ENCODE measurements around the gene MPI. TPM values are rescaled to one million over a fixed set of nuclear protein-coding genes. Genes with fewer than 3 reads are reported as not detected.

Gene MPI
- total and polyA plus RNA-seq, 2 donors (not counting 1 experiment from before 2014, with no cell fraction given): 50.7 to 65.0 TPM

DNA sequence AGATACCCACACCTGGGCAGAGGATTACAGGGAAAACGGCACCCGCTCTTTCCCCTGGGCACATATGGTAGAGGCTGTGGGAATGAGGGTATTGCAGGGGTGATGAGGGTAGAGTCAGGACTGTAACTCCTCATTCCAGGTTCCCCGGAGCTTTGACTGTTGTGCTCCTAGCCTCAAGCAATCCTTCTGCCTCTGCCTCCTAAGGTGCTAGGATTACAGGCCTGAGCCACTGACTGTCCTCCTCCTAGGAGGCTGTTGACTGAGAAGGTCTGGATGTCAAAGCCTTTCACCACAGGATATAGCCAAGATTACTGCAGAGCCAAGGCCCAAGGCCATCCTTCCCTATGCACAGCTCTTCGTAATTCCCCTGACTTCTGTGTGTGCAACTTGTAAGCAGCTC is 1.1 kb upstream of the MPI start:
- Histone ChIP-seq H2AFZ (ENCODE audit: low read length) (no peak overlapping the region), H3K9ac (ENCODE audit: insufficient read depth, low read length) (no peak overlapping the region), H3K4me3 (replicated peaks in 1 of 4; ENCODE audit: control extremely low read depth in 1 of 4, insufficient read depth in 1 of 4, low read depth in 3 of 4, low read length in 4 of 4) (no peak overlapping the region), H3K9me3 (ENCODE audit: control insufficient read depth, insufficient read depth, low read depth, low read length) (no peaks in the 10 kb centered on the region), H3K27me3 (ENCODE audit: control insufficient read depth, insufficient read depth, low read length) (no peaks in the 10 kb centered on the region), H3K4me2 (ENCODE audit: extremely low read depth, insufficient read depth, low read length) (no peak overlapping the region), H4K20me1 (ENCODE audit: control insufficient read depth, extremely low read depth, insufficient read depth, low read length) (no peaks in the 10 kb centered on the region), H3K27ac (ENCODE audit: insufficient read depth, low read length) (no peak overlapping the region), H3K79me2 (ENCODE audit: control insufficient read depth, insufficient read depth, low read length) (peaks cover 4% of the 10 kb centered on the region), H3K4me1 (ENCODE audit: control insufficient read depth, extremely low read depth, insufficient read depth, low read length) (peaks cover 4% of the 10 kb centered on the region), H3K36me3 (ENCODE audit: control insufficient read depth, insufficient read depth, low read length) (peaks cover 9% of the 10 kb centered on the region)
- TF ChIP-seq, protein P1, sequence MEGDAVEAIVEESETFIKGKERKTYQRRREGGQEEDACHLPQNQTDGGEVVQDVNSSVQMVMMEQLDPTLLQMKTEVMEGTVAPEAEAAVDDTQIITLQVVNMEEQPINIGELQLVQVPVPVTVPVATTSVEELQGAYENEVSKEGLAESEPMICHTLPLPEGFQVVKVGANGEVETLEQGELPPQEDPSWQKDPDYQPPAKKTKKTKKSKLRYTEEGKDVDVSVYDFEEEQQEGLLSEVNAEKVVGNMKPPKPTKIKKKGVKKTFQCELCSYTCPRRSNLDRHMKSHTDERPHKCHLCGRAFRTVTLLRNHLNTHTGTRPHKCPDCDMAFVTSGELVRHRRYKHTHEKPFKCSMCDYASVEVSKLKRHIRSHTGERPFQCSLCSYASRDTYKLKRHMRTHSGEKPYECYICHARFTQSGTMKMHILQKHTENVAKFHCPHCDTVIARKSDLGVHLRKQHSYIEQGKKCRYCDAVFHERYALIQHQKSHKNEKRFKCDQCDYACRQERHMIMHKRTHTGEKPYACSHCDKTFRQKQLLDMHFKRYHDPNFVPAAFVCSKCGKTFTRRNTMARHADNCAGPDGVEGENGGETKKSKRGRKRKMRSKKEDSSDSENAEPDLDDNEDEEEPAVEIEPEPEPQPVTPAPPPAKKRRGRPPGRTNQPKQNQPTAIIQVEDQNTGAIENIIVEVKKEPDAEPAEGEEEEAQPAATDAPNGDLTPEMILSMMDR (conservative IDR thresholded peaks at IDR 0.05 in 1 of 2, IDR thresholded peaks at IDR 0.05 in 1 of 2; ENCODE audit: low read depth in 1 of 2, low read length in 2 of 2): no peak
- no peak for TF ChIP-seq EZH2 (IDR thresholded peaks at IDR 0.05; ENCODE audit: low read length, missing control alignments)
- DNase-seq (ENCODE audit: low read depth in 2 of 2): no peak

DNA sequence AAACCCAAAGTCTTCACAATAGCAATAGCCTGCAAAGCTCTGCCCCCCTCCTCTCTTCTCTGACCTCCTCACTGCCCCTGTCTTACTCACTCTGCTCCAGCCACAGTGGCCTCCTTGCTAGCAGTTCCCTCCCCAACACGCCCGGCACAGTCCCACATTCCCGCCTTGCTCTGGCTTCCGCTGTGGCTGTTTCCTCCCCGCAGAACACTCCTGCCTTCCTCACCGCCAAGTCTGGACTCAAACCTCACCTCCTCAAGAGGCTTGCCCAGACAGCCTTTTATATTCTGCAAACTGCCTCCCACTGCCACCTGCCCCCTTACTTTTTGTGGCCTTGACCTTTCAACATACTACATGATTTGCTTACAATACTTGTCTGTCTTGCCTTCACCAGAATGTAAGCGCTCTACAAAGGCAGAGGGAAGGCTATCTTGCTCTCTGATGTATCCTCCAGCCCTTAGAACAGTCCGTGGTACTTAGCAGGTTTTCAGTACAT is 406 bp upstream of the MPI start:
- Histone ChIP-seq H3K9me3 (ENCODE audit: control insufficient read depth, insufficient read depth, low read depth, low read length) (no peaks in the 10 kb centered on the region), H3K4me2 (ENCODE audit: extremely low read depth, insufficient read depth, low read length) (peak overlapping the region; percentile 97), H3K27me3 (ENCODE audit: control insufficient read depth, insufficient read depth, low read length) (no peaks in the 10 kb centered on the region), H3K27ac (ENCODE audit: insufficient read depth, low read length) (peak overlapping the region; percentile 63), H3K4me1 (ENCODE audit: control insufficient read depth, extremely low read depth, insufficient read depth, low read length) (peaks cover 4% of the 10 kb centered on the region), H2AFZ (ENCODE audit: low read length) (peak overlapping the region; percentile 99), H3K9ac (ENCODE audit: insufficient read depth, low read length) (no peak overlapping the region), H3K79me2 (ENCODE audit: control insufficient read depth, insufficient read depth, low read length) (peaks cover 4% of the 10 kb centered on the region), H4K20me1 (ENCODE audit: control insufficient read depth, extremely low read depth, insufficient read depth, low read length) (no peaks in the 10 kb centered on the region), H3K36me3 (ENCODE audit: control insufficient read depth, insufficient read depth, low read length) (peaks cover 9% of the 10 kb centered on the region), H3K4me3 (replicated peaks in 1 of 4; ENCODE audit: control extremely low read depth in 1 of 4, insufficient read depth in 1 of 4, low read depth in 3 of 4, low read length in 4 of 4) (peak overlapping the region; percentile 88 to 95 (median 91))
- DNase-seq (ENCODE audit: low read depth in 2 of 2): peak; percentile 39 to 65
- TF ChIP-seq, protein P1 (conservative IDR thresholded peaks at IDR 0.05 in 1 of 2, IDR thresholded peaks at IDR 0.05 in 1 of 2; ENCODE audit: low read depth in 1 of 2, low read length in 2 of 2): no peak

DNA sequence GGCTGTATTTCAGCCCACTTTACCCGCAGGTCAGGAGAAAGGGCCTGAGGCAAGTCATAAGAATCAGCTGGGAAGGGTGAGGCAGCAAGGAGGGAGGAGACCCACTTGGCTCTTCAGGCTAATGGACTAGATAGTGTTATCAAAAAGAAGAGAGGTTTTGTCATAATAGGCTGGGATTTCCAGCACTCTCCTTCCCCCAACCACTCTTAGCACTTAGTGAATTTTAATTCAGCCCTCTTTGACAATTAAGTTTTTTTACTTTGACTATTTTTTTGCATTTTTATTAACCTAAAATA is 771 bp downstream of the MPI start:
- TF ChIP-seq, protein P1 (conservative IDR thresholded peaks at IDR 0.05 in 1 of 2, IDR thresholded peaks at IDR 0.05 in 1 of 2; ENCODE audit: low read depth in 1 of 2, low read length in 2 of 2): no peak
- no peak for TF ChIP-seq EZH2 (IDR thresholded peaks at IDR 0.05; ENCODE audit: low read length, missing control alignments)
- H3K4me3 ChIP-seq (replicated peaks in 1 of 4; ENCODE audit: control extremely low read depth in 1 of 4, insufficient read depth in 1 of 4, low read depth in 3 of 4, low read length in 4 of 4): peak overlapping the region; percentile 88 to 95 (median 91)
- H3K4me1 ChIP-seq (ENCODE audit: control insufficient read depth, extremely low read depth, insufficient read depth, low read length): peaks cover 4% of the 10 kb centered on the region
- H3K27ac ChIP-seq (ENCODE audit: insufficient read depth, low read length): peak overlapping the region; percentile 63
- peak overlapping the region; percentile 33 for H2AFZ ChIP-seq (ENCODE audit: low read length)
- peaks cover 9% of the 10 kb centered on the region for H3K36me3 ChIP-seq (ENCODE audit: control insufficient read depth, insufficient read depth, low read length)
- no peaks in the 10 kb centered on the region for H3K27me3 ChIP-seq (ENCODE audit: control insufficient read depth, insufficient read depth, low read length)
- H3K4me2 ChIP-seq (ENCODE audit: extremely low read depth, insufficient read depth, low read length): peak overlapping the region; percentile 97
- no peaks in the 10 kb centered on the region for H4K20me1 ChIP-seq (ENCODE audit: control insufficient read depth, extremely low read depth, insufficient read depth, low read length)
- no peaks in the 10 kb centered on the region for H3K9me3 ChIP-seq (ENCODE audit: control insufficient read depth, insufficient read depth, low read depth, low read length)
- no peak overlapping the region for H3K9ac ChIP-seq (ENCODE audit: insufficient read depth, low read length)
- H3K79me2 ChIP-seq (ENCODE audit: control insufficient read depth, insufficient read depth, low read length): peaks cover 4% of the 10 kb centered on the region
- DNase-seq (ENCODE audit: low read depth in 2 of 2): no peak
